Cardiac muscle cell (in vitro differentiated cells and primary cell): ENCODE data around the gene INPP5E. TPM values are rescaled to one million over a fixed set of nuclear protein-coding genes. Genes with fewer than 3 reads are reported as not detected.

Experiments
- DNase-seq, 2 donors: peaks; one replicate each; pipeline versions ENCODE4 v3.0.0 to v3.0.0-alpha.2; 2010 to 2017; ENCODE audit warnings: low read depth in 1 of 2, low spot score in 1 of 2
- H3K27ac ChIP-seq: fragments of 200-600 bp; sonication (generic); 2 replicates; pipeline ENCODE4 v1.5.1; 2016
- H3K27me3 ChIP-seq: fragments of 200-600 bp; sonication (generic); 2 replicates; pipeline ENCODE4 v1.6.0; 2016; ENCODE audit warnings: control low read depth
- H3K36me3 ChIP-seq: fragments of 200-600 bp; sonication (generic); 2 replicates; pipeline ENCODE4 v1.5.1; 2016; ENCODE audit warnings: control low read depth
- H3K4me1 ChIP-seq: fragments of 200-600 bp; sonication (generic); 2 replicates; pipeline ENCODE4 v1.8.1; 2017; ENCODE audit warnings: low read depth, mild to moderate bottlenecking, mixed run types
- H3K4me3 ChIP-seq: fragments of 200-600 bp; sonication (generic); 2 replicates; pipeline ENCODE4 v1.5.1; 2016; ENCODE audit warnings: mild to moderate bottlenecking
- H3K9me3 ChIP-seq: fragments of 200-600 bp; sonication (generic); 2 replicates; pipeline ENCODE4 v1.5.1; 2017; ENCODE audit warnings: low read depth, mild to moderate bottlenecking, control low read depth
- CTCF ChIP-seq: IDR thresholded peaks from 2 replicates; pipeline ENCODE4 v1.5.1; 2012; ENCODE audit warnings: low read depth, mild to moderate bottlenecking, low read length
- polyA plus RNA-seq: library from polyadenylated mRNA; unstranded; fragments of >200 nt; fragmentation: Nextera tagmentation; extraction: Ambion mirVana; gene quantifications from 2 replicates; pipeline ENCODE4 v1.2.1, GENCODE V29; 2016
- total RNA-seq: library from RNA; depleted of rRNA; stranded (reverse); fragments of >200 nt; gene quantifications from 2 replicates; pipeline ENCODE4 v1.2.3, GENCODE V29; 2016

Gene INPP5E
- total and polyA plus RNA-seq, 2 experiments from 2014 or later: 14.9 to 26.8 TPM

DNA sequence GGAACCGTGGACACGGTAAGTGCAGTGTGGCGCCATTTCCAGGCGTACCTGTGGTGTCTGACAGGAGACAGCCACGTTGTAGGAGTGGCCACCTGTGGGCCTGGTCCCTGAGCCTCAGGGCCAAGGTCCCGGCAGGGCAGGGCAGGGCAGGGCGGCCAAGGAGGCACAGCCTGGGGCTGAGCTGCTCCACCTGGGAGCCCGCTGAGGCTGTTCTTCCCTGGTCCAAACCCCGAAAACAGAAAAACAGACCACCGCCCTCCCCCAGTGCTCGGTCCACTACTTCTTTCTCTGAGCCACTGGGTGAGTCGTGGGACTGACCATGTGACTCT, 20.6 kb downstream of the INPP5E start:
- TF ChIP-seq CTCF: no peak
- H3K27me3 ChIP-seq: no peaks in the 10 kb centered on the region
- no peaks in the 10 kb centered on the region for H3K4me1 ChIP-seq
- H3K36me3 ChIP-seq: peaks cover 51% of the 10 kb centered on the region
- H3K4me3 ChIP-seq: no peak overlapping the region
- no peaks in the 10 kb centered on the region for H3K9me3 ChIP-seq
- no peak for DNase-seq
- H3K27ac ChIP-seq: no peak overlapping the region

DNA sequence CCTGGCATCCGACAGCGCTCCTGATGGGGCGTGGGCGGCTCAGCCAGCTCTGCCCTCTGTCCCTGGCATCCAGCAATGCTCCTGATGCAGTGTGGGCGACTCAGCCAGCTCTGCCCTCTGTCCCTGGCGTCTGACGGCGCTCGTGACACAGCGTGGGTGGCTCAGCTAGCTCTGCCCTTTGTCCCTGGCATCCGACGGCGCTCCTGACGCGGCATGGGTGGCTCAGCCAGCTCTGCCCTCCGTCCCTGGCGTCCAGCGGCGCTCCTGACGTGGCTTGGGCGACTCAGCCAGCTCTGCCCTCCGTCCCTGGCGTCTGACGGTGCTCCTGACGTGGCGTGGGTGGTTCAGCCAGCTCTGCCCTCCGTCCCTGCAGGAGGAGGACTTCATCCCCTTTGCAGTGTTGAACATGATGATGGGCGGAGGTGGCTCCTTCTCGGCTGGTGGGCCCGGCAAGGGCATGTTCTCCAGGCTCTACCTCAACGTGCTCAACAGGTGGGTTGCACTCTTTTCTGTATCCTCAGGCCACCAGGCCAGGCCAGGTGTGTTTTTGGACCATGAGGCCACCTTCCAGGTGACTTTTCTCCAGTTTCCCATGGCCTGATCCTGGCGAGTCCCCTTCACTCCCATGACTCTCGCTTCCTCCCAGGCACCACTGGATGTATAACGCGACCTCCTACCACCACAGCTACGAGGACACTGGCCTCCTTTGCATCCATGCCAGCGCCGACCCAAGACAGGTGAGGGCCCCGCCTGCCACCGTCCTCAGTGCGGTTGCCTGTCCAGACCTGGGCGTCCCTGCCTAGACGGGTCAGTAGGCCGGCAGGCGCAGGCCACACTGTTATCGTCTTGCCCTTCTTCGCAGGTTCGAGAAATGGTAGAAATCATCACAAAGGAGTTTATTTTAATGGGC, 21.2 kb downstream of the INPP5E start:
- H3K4me3 ChIP-seq: no peak overlapping the region
- TF ChIP-seq CTCF: no peak
- no peaks in the 10 kb centered on the region for H3K27me3 ChIP-seq
- no peak overlapping the region for H3K27ac ChIP-seq
- no peaks in the 10 kb centered on the region for H3K9me3 ChIP-seq
- no peak for DNase-seq
- peaks cover 58% of the 10 kb centered on the region for H3K36me3 ChIP-seq
- H3K4me1 ChIP-seq: no peaks in the 10 kb centered on the region

DNA sequence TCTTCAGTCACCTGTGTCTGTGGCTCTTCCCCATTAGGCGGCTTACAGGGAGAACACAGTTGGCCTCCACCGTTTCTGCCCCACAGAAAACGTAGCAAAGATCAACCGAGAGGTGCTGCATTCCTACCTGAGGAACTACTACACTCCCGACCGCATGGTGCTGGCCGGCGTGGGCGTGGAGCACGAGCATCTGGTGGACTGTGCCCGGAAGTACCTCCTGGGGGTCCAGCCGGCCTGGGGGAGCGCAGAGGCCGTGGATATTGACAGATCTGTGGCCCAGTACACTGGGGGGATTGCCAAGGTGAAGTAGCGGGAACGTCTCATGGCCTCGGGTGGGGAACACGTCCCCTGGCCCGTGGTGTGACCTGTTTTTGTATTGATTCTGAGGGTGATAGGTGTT, 22.7 kb downstream of the INPP5E start:
- Histone ChIP-seq H3K36me3 (peaks cover 57% of the 10 kb centered on the region), H3K4me3 (no peak overlapping the region), H3K27me3 (no peaks in the 10 kb centered on the region), H3K9me3 (no peaks in the 10 kb centered on the region), H3K27ac (no peak overlapping the region), H3K4me1 (peaks cover under 1% of the 10 kb centered on the region)
- no peak for DNase-seq
- no peak for TF ChIP-seq CTCF

GRCh38 chr9:136416427-136416826, 23.2 kb downstream of the INPP5E start:
- Histone ChIP-seq H3K27me3 (no peaks in the 10 kb centered on the region), H3K27ac (no peak overlapping the region), H3K4me1 (peaks cover 6% of the 10 kb centered on the region), H3K36me3 (peaks cover 54% of the 10 kb centered on the region), H3K9me3 (no peaks in the 10 kb centered on the region), H3K4me3 (no peak overlapping the region)
- DNase-seq: no peak
- TF ChIP-seq CTCF: no peak

- no peak for TF ChIP-seq CTCF
- no peak overlapping the region for H3K4me3 ChIP-seq
- H3K36me3 ChIP-seq: peaks cover 35% of the 10 kb centered on the region
- no peak overlapping the region for H3K27ac ChIP-seq
- H3K27me3 ChIP-seq: no peaks in the 10 kb centered on the region
- peaks cover 12% of the 10 kb centered on the region for H3K4me1 ChIP-seq
- DNase-seq: peak in 1 of 2 donors; percentile 49
- H3K9me3 ChIP-seq: no peaks in the 10 kb centered on the region
These were observed 26.7 kb downstream of the INPP5E start for GRCh38 chr9:136412962-136413361.
